Peyer's patch (tissue), 4 donors: ENCODE results near the gene LIN7B. TPM values are rescaled to one million over a fixed set of nuclear protein-coding genes. Genes with fewer than 3 reads are reported as not detected.

Source experiments
- DNase-seq, 3 donors: peaks; one replicate each; pipeline ENCODE4 v3.0.0-alpha.2; 2017 to 2019
- H3K27ac ChIP-seq, 4 donors: fragments of 200-600 bp; sonication (generic); one replicate each; pipeline ENCODE4 v1.5.1; 2016 to 2019
- H3K27me3 ChIP-seq, 2 donors: fragments of 200-600 bp; sonication (generic); one replicate each; pipeline ENCODE4 v1.5.1; 2019
- H3K36me3 ChIP-seq, 3 donors: fragments of 200-600 bp; sonication (generic); one replicate each; pipeline ENCODE4 v1.5.1; 2016 to 2019
- H3K4me1 ChIP-seq, 4 donors: fragments of 200-600 bp; sonication (generic); one replicate each; pipeline ENCODE4 v1.5.1; 2016 to 2019
- H3K4me3 ChIP-seq, 4 donors: fragments of 200-600 bp; sonication (generic); 1 replicate in 3 of 4; 2 replicates in 1 of 4; pipeline ENCODE4 v1.5.1; 2016 to 2019; ENCODE audit warnings: mild to moderate bottlenecking in 1 of 4
- H3K9me3 ChIP-seq, 4 donors: fragments of 200-600 bp; sonication (generic); one replicate each; pipeline ENCODE4 v1.5.1; 2016 to 2019; ENCODE audit warnings: mild to moderate bottlenecking in 1 of 4
- CTCF ChIP-seq, 6 experiments: fragments of 450-650 bp in 4 of 6; fragments of 200-600 bp in 2 of 6; sonication (generic) in 1 of 6; IDR thresholded peaks; one replicate each; pipeline ENCODE4 v1.5.1; 2017 to 2019; ENCODE audit warnings: antibody characterized with exemption in 6 of 6, mild to moderate bottlenecking in 3 of 6, moderate library complexity in 1 of 6
- POLR2A ChIP-seq, 2 donors: fragments of 450-650 bp; IDR thresholded peaks; one replicate each; pipeline ENCODE4 v1.5.1; 2017; ENCODE audit warnings: antibody characterized with exemption in 2 of 2, mild to moderate bottlenecking in 2 of 2, moderate library complexity in 2 of 2
- total RNA-seq, 4 donors: library from RNA; depleted of rRNA; stranded (reverse); fragments of >200 nt; gene quantifications; one replicate each; pipeline ENCODE4 v1.1.0, GENCODE V29; 2016

Gene LIN7B
- total RNA-seq, 4 donors from 2014 or later: 13.5 to 29.4 (median 18.0) TPM; not detected in 1

- Histone ChIP-seq H3K9me3 (no peaks in the 10 kb centered on the region), H3K27me3 (no peaks in the 10 kb centered on the region), H3K4me3 (no peak overlapping the region), H3K4me1 (no peaks in the 10 kb centered on the region), H3K36me3 (peaks cover 0 to 76% (median 0%) of the 10 kb centered on the region in 3 donors), H3K27ac (no peak overlapping the region)
- no peak for TF ChIP-seq POLR2A (IDR thresholded peaks at IDR 0.05)
- peak; percentile 58 to 78 (median 72) for TF ChIP-seq CTCF (IDR thresholded peaks at IDR 0.05)
- DNase-seq: peak; percentile 69 to 81 (median 80)
Observed at GRCh38 chr19:49106648-49107135, 7.5 kb upstream of the LIN7B start.

- Histone ChIP-seq H3K4me3 (no peak overlapping the region), H3K4me1 (no peaks in the 10 kb centered on the region), H3K27ac (no peak overlapping the region), H3K27me3 (no peaks in the 10 kb centered on the region), H3K9me3 (no peaks in the 10 kb centered on the region), H3K36me3 (peaks cover 0 to 65% (median 0%) of the 10 kb centered on the region in 3 donors)
- TF ChIP-seq CTCF (IDR thresholded peaks at IDR 0.05): no peak
- no peak for TF ChIP-seq POLR2A (IDR thresholded peaks at IDR 0.05)
- no peak for DNase-seq
Observed at GRCh38 chr19:49107625-49108459, 6.3 kb upstream of the LIN7B start.

- H3K27ac ChIP-seq: no peak overlapping the region
- no peak overlapping the region for H3K4me3 ChIP-seq
- H3K9me3 ChIP-seq: no peaks in the 10 kb centered on the region
- H3K4me1 ChIP-seq: peaks cover 0 to 9% (median 6%) of the 10 kb centered on the region in 4 donors
- DNase-seq: no peak
- peaks cover 0 to 53% (median 0%) of the 10 kb centered on the region in 3 donors for H3K36me3 ChIP-seq
- TF ChIP-seq POLR2A (IDR thresholded peaks at IDR 0.05) (no peak), CTCF (IDR thresholded peaks at IDR 0.05) (no peak)
- H3K27me3 ChIP-seq: no peaks in the 10 kb centered on the region
Observed at GRCh38 chr19:49109051-49109450, 5.1 kb upstream of the LIN7B start.

- TF ChIP-seq CTCF (IDR thresholded peaks at IDR 0.05): no peak
- H3K27ac ChIP-seq: no peak overlapping the region
- no peaks in the 10 kb centered on the region for H3K9me3 ChIP-seq
- peaks cover 0 to 9% (median 7%) of the 10 kb centered on the region in 4 donors for H3K4me1 ChIP-seq
- H3K27me3 ChIP-seq: no peaks in the 10 kb centered on the region
- no peak overlapping the region for H3K4me3 ChIP-seq
- peaks cover 0 to 46% (median 0%) of the 10 kb centered on the region in 3 donors for H3K36me3 ChIP-seq
- DNase-seq: no peak
Observed at GRCh38 chr19:49109569-49110233, 4.5 kb upstream of the LIN7B start.

GRCh38 chr19:49110567-49110966, 3.6 kb upstream of the LIN7B start:
- no peak overlapping the region for H3K27ac ChIP-seq
- H3K27me3 ChIP-seq: no peaks in the 10 kb centered on the region
- no peaks in the 10 kb centered on the region for H3K9me3 ChIP-seq
- H3K36me3 ChIP-seq: peaks cover 0 to 38% (median 0%) of the 10 kb centered on the region in 3 donors
- H3K4me3 ChIP-seq: no peak overlapping the region
- TF ChIP-seq POLR2A (IDR thresholded peaks at IDR 0.05): no peak
- no peak for TF ChIP-seq CTCF (IDR thresholded peaks at IDR 0.05)
- peaks cover 0 to 12% (median 8%) of the 10 kb centered on the region in 4 donors for H3K4me1 ChIP-seq
- no peak for DNase-seq
